RWPE2 (cell line): ENCODE measurements around the gene AOX1.
"Not testable (repeated sequence)": the region's sequence is repeated elsewhere in the genome, so short reads cannot be mapped to it uniquely, and the experiment has no call there.

Source experiments
- ATAC-seq: fragments of 200-7000 bp; cut with Tn5 transposase; 3 replicates; pipeline ENCODE4 v1.9.1; 2021; ENCODE audit warnings: low read depth
- DNase-seq: peaks from one replicate; pipeline ENCODE4 v3.0.0-alpha.2; 2020; ENCODE audit warnings: low spot score
- H3K27ac ChIP-seq: fragments of 450-650 bp; 2 replicates; pipeline ENCODE4 v1.5.1; 2017; ENCODE audit warnings: mild to moderate bottlenecking; ENCODE audit not compliant: poor library complexity, severe bottlenecking
- H3K27me3 ChIP-seq: fragments of 250-450 bp; sonication (Bioruptor Pico); 2 replicates; pipeline ENCODE4 v1.5.1; 2021; ENCODE audit warnings: mild to moderate bottlenecking, moderate library complexity; ENCODE audit not compliant: insufficient read depth, poor library complexity, severe bottlenecking
- H3K36me3 ChIP-seq: fragments of 250-450 bp; sonication (Bioruptor Pico); 2 replicates; pipeline ENCODE4 v1.5.1; 2020; ENCODE audit warnings: low read depth, mild to moderate bottlenecking, moderate library complexity
- H3K4me1 ChIP-seq: fragments of 250-450 bp; sonication (Bioruptor Pico); 2 replicates; pipeline ENCODE4 v1.5.1; 2021; ENCODE audit warnings: mild to moderate bottlenecking, moderate library complexity; ENCODE audit not compliant: insufficient read depth, poor library complexity, severe bottlenecking
- H3K4me3 ChIP-seq: fragments of 250-450 bp; sonication (Bioruptor Pico); 2 replicates; pipeline ENCODE4 v1.5.1; 2021; ENCODE audit warnings: mild to moderate bottlenecking, moderate library complexity; ENCODE audit not compliant: severe bottlenecking
- H3K9me3 ChIP-seq: fragments of 250-450 bp; sonication (Bioruptor Pico); 2 replicates; pipeline ENCODE4 v1.5.1; 2021; ENCODE audit warnings: mild to moderate bottlenecking, moderate library complexity; ENCODE audit not compliant: severe bottlenecking
- CTCF ChIP-seq: fragments of 450-650 bp; IDR thresholded peaks from one replicate; pipeline ENCODE4 v1.5.1; 2017; ENCODE audit warnings: mild to moderate bottlenecking, moderate library complexity; ENCODE audit not compliant: poor library complexity, severe bottlenecking

AOX1 gene

GRCh38 chr2:200624658-200625057 is 38.8 kb downstream of the AOX1 start:
- H3K27ac ChIP-seq, result peak overlapping the region; percentile 70
- TF ChIP-seq CTCF, result no peak
- ATAC-seq (peak; percentile 82), DNase-seq (no peak)
- no peaks in the 10 kb centered on the region for H3K9me3 ChIP-seq
- peaks cover 25% of the 10 kb centered on the region for H3K4me1 ChIP-seq
- no peak overlapping the region for H3K4me3 ChIP-seq
- no peaks in the 10 kb centered on the region for H3K36me3 ChIP-seq
- H3K27me3 ChIP-seq, result no peaks in the 10 kb centered on the region

GRCh38 chr2:200625282-200625681 is 39.5 kb downstream of the AOX1 start:
- no peaks in the 10 kb centered on the region for H3K27me3 ChIP-seq
- DNase-seq (no peak), ATAC-seq (no peak)
- H3K9me3 ChIP-seq, result no peaks in the 10 kb centered on the region
- no peak for TF ChIP-seq CTCF
- H3K4me1 ChIP-seq, result peaks cover 22% of the 10 kb centered on the region
- no peaks in the 10 kb centered on the region for H3K36me3 ChIP-seq
- H3K4me3 ChIP-seq, result no peak overlapping the region
- H3K27ac ChIP-seq, result peak overlapping the region; percentile 70

DNA sequence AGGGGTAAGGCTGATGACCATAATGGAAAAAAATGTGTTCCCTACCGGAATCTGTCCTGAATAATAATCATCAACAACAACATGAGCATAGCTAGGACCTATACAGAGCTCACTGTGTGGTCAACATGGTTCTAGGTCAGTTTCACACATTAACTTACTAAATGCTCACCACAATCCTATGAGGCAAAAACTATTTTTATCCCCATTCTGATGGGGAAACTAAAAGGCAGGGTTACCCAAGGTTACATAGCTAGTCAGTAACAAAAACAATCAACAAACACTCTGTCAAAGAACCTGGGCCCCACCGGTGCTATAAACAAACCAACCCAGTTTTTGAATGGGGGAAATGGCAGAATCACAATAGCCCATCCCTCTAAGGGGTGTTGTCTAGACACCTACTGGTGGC is 40.1 kb downstream of the AOX1 start:
- Histone ChIP-seq H3K9me3 (no peaks in the 10 kb centered on the region), H3K27me3 (no peaks in the 10 kb centered on the region), H3K36me3 (no peaks in the 10 kb centered on the region), H3K4me1 (peaks cover 22% of the 10 kb centered on the region), H3K27ac (peak overlapping the region; percentile 70), H3K4me3 (no peak overlapping the region)
- ATAC-seq (no peak), DNase-seq (no peak)
- no peak for TF ChIP-seq CTCF

DNA sequence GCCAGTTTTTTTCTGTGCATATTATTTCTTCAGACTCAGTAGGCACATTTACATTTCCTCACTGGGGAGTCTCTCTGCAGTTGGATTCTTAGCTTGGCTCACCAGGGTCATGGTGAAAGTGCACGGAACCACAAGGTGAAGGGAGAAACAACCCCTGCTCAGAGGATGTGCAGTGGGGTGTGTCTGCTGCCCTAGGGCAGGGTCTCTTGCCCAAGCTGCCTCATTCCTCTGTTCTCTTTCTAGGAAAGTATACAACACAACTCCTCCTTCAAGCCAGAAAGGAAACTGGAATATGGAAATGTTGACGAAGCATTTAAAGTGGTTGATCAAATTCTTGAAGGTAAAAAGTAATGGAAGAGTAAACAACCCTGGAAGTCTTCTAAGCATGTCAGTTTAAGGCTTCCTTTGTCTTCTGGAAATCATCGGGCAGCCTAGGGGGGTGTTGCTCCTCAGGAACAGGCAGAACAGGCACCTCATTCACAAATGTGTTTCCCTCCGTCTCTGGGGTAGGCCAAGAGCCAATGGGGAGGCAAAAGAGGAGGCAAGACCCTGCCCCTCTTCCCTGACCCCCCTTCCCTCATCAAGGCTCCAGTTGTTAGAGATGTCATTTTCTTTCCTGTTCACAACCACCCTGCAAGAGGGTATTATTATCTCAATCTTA is 41.4 kb downstream of the AOX1 start:
- no peaks in the 10 kb centered on the region for H3K27me3 ChIP-seq
- no peak for DNase-seq
- no peak overlapping the region for H3K4me3 ChIP-seq
- H3K36me3 ChIP-seq, result no peaks in the 10 kb centered on the region
- no peaks in the 10 kb centered on the region for H3K9me3 ChIP-seq
- peaks cover 22% of the 10 kb centered on the region for H3K4me1 ChIP-seq
- ATAC-seq, result no peak
- H3K27ac ChIP-seq, result no peak overlapping the region
- no peak for TF ChIP-seq CTCF

- peak; percentile 59; the same call in 2 of the 3 replicates for ATAC-seq
- not testable (repeated sequence) for H3K36me3 ChIP-seq
Observed at GRCh38 chr2:200628461-200628860, 42.6 kb downstream of the AOX1 start.

More at GRCh38 chr2:200628461-200628860, 42.6 kb downstream of the AOX1 start:
- H3K4me1 ChIP-seq, result peaks cover 22% of the 10 kb centered on the region
- H3K27ac ChIP-seq, DNase-seq, H3K4me3 ChIP-seq, H3K27me3 ChIP-seq, H3K9me3 ChIP-seq: not testable (repeated sequence)
